ENCODE measurements around the gene CD99. TPM values are rescaled to one million over a fixed set of nuclear protein-coding genes. Genes with fewer than 3 reads are reported as not detected.
A peak's percentile ranks its signal among the peaks of the same experiment; 100 is the strongest.

The CD99 gene
- total and polyA plus RNA-seq, 4 donors: 49.9 to 165 (median 102) TPM

DNA sequence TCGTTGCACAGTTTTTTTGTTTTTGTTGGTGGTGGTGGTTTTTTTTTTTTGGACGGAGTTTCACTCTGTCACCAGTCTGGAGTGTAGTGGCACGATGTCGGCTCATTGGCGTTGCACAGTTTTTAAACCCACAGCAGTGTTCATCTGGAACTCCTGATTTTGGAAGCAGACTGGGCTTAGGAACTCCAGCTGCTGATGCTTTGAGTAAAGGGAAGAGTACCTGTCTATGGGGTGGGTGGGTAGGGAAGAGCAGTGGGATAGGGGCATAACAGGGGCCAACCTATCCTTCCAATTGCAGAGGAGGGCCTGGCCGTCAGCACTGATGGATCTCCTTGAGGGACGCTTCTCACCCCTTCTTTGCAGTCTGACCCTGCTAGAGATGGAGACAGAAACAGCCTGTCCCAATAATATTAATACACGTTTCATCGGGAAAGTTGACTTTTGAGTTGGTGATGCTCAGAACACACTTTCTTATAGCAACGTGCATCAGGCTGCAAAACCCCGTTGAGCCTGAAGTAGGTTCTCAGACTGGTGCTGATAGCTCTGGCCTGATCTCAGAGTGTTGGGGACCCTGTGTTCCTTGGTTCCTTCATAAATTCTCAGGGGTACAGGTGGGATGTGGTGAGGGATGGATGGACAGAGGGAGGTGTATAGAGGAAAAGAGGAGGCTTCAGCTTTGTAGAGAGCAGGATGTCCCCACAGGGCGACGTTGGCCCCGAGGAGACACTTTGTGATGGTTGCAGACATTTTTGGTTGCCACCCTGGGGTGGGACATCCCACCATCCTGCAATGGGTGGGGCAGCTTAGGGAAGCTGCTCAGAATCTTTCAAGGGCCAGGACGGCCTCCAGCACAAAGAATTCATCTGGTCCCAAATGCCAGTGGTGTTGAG lies 2.3 kb downstream of the CD99 start:
- Histone ChIP-seq H3K4me3 (ENCODE audit: low read depth in 1 of 3, low read length in 3 of 3) (peak overlapping the region in 1 of 3 donors; percentile 7), H3K9me3 (ENCODE audit: control insufficient read depth in 4 of 4, low read length in 3 of 4) (no peaks in the 10 kb centered on the region), H3K9ac (ENCODE audit: low read depth in 1 of 2, low read length in 2 of 2) (peak overlapping the region in 1 of 2 donors; percentile 51), H3K27me3 (ENCODE audit: control insufficient read depth in 4 of 4, insufficient read depth in 4 of 4, low read length in 3 of 4) (no peaks in the 10 kb centered on the region), H3K4me1 (ENCODE audit: control insufficient read depth in 4 of 4, insufficient read depth in 4 of 4, low read length in 3 of 4) (peaks cover 5 to 31% (median 16%) of the 10 kb centered on the region in 4 donors), H3K27ac (ENCODE audit: low read depth in 1 of 2, low read length in 2 of 2) (no peak overlapping the region), H3K36me3 (ENCODE audit: control insufficient read depth in 4 of 4, insufficient read depth in 3 of 4, low read depth in 1 of 4, low read length in 3 of 4) (no peaks in the 10 kb centered on the region)
- no peak for TF ChIP-seq TAF1 (conservative IDR thresholded peaks at IDR 0.05)
- no peak for TF ChIP-seq HNF4A (conservative IDR thresholded peaks at IDR 0.05)
- no peak for TF ChIP-seq HNF4G (IDR thresholded peaks at IDR 0.05)
- TF ChIP-seq NR2F2 (IDR thresholded peaks at IDR 0.05): no peak
- TF ChIP-seq, protein P1, sequence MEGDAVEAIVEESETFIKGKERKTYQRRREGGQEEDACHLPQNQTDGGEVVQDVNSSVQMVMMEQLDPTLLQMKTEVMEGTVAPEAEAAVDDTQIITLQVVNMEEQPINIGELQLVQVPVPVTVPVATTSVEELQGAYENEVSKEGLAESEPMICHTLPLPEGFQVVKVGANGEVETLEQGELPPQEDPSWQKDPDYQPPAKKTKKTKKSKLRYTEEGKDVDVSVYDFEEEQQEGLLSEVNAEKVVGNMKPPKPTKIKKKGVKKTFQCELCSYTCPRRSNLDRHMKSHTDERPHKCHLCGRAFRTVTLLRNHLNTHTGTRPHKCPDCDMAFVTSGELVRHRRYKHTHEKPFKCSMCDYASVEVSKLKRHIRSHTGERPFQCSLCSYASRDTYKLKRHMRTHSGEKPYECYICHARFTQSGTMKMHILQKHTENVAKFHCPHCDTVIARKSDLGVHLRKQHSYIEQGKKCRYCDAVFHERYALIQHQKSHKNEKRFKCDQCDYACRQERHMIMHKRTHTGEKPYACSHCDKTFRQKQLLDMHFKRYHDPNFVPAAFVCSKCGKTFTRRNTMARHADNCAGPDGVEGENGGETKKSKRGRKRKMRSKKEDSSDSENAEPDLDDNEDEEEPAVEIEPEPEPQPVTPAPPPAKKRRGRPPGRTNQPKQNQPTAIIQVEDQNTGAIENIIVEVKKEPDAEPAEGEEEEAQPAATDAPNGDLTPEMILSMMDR (IDR thresholded peaks at IDR 0.05; ENCODE audit: low read depth, low read length, missing input control): no peak
- no peak for TF ChIP-seq GABPA (IDR thresholded peaks at IDR 0.05 in 1 of 2, conservative IDR thresholded peaks at IDR 0.05 in 1 of 2)
- TF ChIP-seq EGR1 (IDR thresholded peaks at IDR 0.05; ENCODE audit: low read depth in 2 of 2): no peak
- TF ChIP-seq YY1 (IDR thresholded peaks at IDR 0.05): no peak
- TF ChIP-seq, protein P2, sequence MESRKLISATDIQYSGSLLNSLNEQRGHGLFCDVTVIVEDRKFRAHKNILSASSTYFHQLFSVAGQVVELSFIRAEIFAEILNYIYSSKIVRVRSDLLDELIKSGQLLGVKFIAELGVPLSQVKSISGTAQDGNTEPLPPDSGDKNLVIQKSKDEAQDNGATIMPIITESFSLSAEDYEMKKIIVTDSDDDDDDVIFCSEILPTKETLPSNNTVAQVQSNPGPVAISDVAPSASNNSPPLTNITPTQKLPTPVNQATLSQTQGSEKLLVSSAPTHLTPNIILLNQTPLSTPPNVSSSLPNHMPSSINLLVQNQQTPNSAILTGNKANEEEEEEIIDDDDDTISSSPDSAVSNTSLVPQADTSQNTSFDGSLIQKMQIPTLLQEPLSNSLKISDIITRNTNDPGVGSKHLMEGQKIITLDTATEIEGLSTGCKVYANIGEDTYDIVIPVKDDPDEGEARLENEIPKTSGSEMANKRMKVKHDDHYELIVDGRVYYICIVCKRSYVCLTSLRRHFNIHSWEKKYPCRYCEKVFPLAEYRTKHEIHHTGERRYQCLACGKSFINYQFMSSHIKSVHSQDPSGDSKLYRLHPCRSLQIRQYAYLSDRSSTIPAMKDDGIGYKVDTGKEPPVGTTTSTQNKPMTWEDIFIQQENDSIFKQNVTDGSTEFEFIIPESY (IDR thresholded peaks at IDR 0.05): no peak
- no peak for TF ChIP-seq FOXA1 (IDR thresholded peaks at IDR 0.05)
- TF ChIP-seq RXRA (IDR thresholded peaks at IDR 0.05): no peak
- TF ChIP-seq, protein P3, sequence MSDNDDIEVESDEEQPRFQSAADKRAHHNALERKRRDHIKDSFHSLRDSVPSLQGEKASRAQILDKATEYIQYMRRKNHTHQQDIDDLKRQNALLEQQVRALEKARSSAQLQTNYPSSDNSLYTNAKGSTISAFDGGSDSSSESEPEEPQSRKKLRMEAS (IDR thresholded peaks at IDR 0.05): no peak
- no peak for DNase-seq (ENCODE audit: low spot score)
- WGBS: 71% methylated on average over 15 of the region's 15 CpGs

DNA sequence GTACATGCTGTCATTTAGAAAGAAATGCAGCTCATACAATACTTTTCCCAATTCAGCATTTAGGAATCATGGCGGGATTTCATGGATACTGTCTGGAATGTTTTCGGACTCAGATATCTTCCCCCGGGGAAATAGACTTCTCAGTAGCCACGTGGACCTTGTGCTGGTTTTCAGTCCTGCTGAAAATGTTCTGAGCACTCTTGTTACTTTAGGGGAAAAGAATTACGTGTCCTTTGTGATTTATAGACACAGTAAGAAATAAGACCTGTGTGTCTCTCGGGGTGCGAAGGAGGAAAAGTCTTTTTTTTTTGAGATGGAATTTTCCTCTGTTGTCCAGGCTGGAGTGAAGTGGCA lies 3.8 kb downstream of the CD99 start:
- Histone ChIP-seq H3K4me3 (ENCODE audit: low read depth in 1 of 3, low read length in 3 of 3) (no peak overlapping the region), H3K9ac (ENCODE audit: low read depth in 1 of 2, low read length in 2 of 2) (peak overlapping the region in 1 of 2 donors; percentile 28), H3K9me3 (ENCODE audit: control insufficient read depth in 4 of 4, low read length in 3 of 4) (no peaks in the 10 kb centered on the region), H3K27me3 (ENCODE audit: control insufficient read depth in 4 of 4, insufficient read depth in 4 of 4, low read length in 3 of 4) (no peaks in the 10 kb centered on the region), H3K36me3 (ENCODE audit: control insufficient read depth in 4 of 4, insufficient read depth in 3 of 4, low read depth in 1 of 4, low read length in 3 of 4) (no peaks in the 10 kb centered on the region), H3K4me1 (ENCODE audit: control insufficient read depth in 4 of 4, insufficient read depth in 4 of 4, low read length in 3 of 4) (peaks cover 5 to 31% (median 16%) of the 10 kb centered on the region in 4 donors), H3K27ac (ENCODE audit: low read depth in 1 of 2, low read length in 2 of 2) (peak overlapping the region; percentile 18 to 24)
- WGBS: 83% methylated on average over 7 of the region's 7 CpGs
- DNase-seq (ENCODE audit: low spot score): no peak
- TF ChIP-seq RAD21 (IDR thresholded peaks at IDR 0.05) (no peak), EGR1 (IDR thresholded peaks at IDR 0.05; ENCODE audit: low read depth in 2 of 2) (no peak), JUND (IDR thresholded peaks at IDR 0.05) (no peak), HNF4A (conservative IDR thresholded peaks at IDR 0.05) (no peak), RXRA (IDR thresholded peaks at IDR 0.05) (no peak), GABPA (IDR thresholded peaks at IDR 0.05 in 1 of 2, conservative IDR thresholded peaks at IDR 0.05 in 1 of 2) (no peak)
- TF ChIP-seq, protein P3 (IDR thresholded peaks at IDR 0.05): no peak
- TF ChIP-seq, protein P4, sequence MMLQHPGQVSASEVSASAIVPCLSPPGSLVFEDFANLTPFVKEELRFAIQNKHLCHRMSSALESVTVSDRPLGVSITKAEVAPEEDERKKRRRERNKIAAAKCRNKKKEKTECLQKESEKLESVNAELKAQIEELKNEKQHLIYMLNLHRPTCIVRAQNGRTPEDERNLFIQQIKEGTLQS (IDR thresholded peaks at IDR 0.05): no peak

All from liver (tissue), 9 donors.